Inferior parietal cortex (tissue), 1 donor: ENCODE data around the gene NEUROG1.
A peak's percentile ranks its signal among the peaks of the same experiment; 100 is the strongest.
"Not testable (repeated sequence)": the region's sequence is repeated elsewhere in the genome, so short reads cannot be mapped to it uniquely, and the experiment has no call there.

Source experiments
- DNase-seq: peaks from one replicate; pipeline ENCODE4 v3.0.0-alpha.2; 2016; ENCODE audit errors: extremely low spot score

NEUROG1 gene

DNA sequence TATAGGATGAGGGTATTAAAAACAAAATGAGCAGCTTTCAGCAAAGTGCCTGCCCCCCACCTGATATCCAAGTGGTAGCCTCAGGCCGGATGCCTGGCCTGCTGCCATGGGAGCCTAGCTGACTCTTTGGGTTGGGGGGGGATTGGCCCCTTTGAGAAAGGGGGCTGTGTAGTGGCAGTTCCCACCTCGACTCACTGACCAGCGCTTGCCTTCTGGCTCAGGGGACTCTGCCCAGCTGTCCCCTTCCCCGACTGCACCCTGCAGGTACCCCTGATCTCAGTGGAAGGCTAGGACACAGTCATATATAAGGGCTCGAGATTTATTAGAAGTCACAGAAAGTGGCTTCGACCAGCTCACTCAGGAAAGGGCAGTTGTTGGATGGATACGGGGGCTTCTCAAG lies 1.5 kb upstream of the NEUROG1 start:
- no peak for DNase-seq

DNA sequence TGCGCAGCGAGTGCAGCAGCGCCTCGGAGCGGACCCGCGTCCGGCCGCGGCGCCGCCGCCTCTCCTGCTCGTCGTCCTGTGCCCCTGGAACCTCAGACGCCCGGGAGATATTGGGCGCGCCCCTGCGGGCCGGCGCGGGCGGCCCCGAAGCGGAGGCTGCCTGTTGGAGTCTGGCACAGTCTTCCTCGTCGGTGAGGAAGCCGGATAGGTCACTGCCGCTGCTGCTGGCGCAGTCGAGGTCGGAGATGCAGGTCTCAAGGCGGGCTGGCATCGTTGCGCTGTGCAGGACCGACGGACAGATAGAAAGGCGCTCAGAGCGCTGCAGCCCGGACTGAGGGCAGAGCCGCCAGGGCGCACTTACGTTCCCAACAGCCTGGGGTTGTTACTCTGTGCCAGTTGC lies 344 bp downstream of the NEUROG1 start:
- DNase-seq, result no peak

DNA sequence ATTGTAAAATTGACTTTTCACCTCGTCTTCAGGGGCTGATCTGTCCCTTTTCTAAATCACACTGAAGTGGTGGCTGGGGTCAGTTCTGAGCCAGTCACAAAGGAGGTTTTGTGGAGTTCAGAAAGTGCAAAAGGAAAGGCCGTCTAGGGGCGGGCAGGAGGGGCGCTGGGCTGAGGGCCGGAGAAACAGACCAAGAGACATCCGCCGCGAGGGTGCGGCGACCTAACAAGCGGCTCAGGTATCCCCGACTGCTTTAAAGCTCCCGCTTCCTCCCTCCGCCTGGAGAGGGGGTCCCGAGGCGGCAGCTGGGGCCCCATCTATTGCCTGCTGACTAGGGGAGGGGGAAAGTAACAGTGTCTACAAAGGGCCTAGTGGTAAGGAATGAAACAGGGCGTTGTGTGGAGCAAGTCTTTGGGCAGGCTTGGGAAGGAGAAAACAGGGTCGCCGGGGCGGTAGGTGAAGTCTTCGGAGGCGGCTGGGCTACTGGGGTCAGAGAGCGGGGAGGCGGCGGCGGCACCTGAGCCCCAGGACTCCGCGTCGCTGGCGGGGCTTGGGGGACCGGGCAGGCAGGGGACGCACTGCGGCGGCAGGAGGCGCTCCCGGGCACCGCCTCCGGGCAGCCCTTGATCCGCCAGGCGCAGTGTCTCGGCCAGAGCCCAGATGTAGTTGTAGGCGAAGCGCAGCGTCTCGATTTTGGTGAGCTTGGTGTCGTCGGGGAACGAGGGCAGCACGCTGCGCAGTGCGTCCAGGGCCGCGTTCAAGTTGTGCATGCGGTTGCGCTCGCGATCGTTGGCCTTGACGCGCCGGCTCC lies 950 bp downstream of the NEUROG1 start:
- no peak for DNase-seq

DNA sequence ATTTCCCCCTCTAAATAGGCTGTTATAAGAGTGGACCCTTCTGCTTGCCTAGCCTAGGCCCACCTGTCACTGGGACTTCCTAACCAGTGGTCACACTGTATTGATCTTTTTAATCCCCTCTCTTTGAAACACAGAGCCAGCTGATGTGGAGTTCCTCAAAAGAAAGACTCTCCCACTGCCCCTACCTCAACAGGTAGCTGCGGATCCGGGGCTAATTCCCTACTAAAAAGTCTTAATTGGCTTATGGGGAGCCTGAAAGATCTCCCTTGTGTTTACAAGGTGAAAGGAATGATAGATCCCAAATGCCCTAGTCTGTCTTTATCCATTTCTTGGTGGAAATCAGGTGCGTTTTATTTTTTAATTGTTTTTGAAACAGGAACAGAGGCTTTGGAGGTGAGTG lies 2.0 kb downstream of the NEUROG1 start:
- DNase-seq, result no peak

DNA sequence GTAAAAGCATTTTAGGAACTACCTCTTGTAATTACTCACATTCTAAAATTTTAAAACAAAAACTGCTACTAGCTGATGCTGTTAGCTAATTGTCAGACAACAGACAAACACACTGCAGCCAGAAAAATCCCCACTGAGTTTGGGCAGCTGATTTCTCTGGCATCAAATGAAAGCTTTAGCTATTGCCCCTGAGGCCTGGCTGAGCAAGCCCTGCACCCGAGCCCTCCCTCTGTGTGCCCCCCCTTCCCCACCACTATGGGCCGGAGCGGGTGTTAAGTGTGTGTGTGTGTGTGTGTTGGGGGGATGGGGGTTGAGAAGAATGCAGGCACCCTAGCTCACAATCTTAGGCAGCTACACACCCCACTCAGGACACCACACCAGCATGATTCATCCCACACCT lies 2.4 kb downstream of the NEUROG1 start:
- DNase-seq, result no peak

DNA sequence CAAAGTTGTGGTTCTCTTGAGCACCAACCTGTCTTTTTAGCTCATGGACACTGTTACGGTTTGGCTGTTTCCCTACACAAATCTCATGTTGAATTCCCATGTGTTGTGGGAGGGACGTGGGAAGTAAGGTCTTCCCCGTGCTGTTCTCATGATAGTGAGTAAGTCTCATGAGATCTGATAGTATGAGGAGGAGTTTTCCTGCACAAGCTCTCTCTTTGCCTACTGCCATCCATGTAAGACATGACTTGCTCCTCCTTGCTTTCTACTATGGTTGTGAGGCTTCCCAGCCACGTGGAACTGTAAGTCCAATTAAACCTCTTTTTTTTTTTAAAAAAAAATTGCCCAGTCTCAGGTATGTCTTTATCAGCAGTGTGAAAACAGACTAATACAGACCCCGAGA lies 6.2 kb downstream of the NEUROG1 start:
- DNase-seq, result not testable (repeated sequence)

DNA sequence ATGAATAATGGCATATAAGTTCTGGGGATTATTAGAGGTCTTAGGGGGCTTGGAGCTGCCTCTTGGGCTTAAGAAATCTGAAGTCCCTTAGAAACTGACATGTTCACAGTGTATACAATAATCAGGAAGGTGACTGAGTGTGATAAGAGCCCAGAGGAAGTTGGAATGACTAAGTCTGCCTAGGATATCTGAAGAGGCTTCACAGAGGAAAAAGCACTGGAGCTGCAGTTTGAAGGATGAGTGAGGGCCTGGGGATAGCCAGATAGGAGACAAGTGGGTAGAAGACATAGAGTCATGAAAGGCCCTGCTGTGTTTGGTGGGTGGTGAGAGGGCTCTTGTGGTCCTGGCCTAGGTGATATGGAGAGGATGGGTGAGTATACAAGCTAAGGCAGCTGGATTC lies 8.8 kb downstream of the NEUROG1 start:
- no peak for DNase-seq

DNA sequence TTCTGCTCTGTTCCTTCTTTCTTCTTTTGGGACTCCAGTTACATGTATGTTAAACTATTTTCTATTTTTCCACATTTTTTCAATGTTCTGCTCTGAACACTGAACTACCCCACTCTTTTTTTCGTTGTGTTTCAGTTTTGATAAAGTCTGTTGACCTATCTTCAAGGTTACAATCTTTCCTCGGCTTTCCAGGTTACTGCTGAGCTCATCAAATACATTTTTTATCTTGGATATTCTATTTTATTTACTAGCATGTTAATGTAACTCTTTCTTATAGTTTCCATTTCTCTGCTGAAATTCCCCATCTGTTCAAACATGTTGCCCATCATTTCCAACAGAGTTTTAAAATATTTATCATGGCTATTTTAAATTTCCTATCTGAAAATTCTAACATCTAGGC lies 13.8 kb downstream of the NEUROG1 start:
- DNase-seq, result no peak

DNA sequence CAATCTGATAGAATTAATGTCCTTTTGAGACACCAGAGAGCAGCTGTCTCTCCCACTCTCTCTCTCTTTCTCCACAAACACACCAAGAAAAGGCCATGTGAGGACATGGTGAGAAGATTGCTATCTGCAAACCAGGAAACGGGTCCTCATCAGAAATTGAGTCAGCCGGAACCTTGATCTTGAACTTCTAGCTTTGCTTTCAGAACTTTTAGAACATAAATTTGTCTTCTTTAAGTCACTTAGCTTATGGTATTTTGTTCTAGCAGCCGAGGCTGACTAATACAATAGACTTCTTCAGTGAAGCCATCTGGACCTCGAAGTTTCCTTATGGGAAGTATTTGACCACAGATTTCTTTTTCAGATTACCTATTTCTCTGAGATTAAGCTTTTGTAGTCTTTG lies 18.1 kb downstream of the NEUROG1 start:
- no peak for DNase-seq

DNA sequence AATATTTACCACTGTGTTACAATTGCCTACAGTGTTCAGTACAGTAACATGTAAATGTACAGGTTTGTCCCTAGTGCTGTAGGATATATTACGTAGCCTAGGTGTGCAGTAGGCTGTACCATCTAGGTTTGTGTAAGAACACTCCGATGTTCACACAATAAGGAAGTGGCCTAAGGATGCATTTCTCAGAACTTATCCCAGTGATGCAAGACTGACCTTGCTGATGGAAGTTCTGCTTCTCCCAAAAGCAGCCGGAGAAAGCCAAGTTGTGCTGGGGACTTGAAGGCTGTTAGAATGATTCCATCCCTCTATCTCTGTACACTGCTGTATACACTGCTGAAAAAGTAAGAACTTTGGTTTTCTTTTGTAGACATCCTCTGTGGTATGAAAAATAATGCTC lies 21.6 kb downstream of the NEUROG1 start:
- no peak for DNase-seq

DNA sequence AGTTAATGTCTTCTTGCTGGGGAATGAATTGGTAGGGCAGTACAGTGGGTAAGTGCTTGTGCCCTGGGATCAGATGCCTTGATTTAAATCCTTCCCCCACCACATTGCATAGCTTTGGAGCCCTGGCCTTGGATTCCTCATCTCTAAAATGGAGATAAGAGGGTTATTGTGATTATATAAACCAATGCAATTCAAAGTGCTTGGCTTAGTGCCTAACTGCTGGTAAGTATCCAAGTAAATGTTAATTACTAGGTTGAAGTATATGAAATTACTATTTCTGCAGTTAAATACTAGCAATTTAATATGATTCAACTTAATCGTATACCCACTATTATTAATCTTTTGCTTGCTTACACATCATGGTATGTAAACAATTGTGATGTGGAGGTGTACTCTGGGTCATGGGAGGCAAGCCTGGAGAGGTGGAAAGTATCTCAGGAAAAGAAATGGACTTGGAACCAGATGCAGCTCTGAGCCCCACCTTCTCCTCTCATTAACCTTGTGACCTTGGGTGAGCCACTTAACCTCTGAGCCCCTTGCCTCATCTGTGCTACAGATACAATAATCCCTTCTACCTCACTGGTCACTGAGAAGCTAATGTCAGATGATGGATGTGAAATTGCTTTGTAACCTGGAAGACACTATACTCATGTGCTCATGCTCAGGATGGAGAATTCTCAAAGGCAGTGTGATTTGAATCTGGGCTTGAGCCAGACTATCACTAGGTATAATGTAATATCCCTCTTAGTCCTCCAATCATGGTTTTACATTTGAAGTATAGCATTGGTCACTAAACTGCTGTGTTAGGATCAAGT lies 23.8 kb downstream of the NEUROG1 start:
- DNase-seq, result no peak

DNA sequence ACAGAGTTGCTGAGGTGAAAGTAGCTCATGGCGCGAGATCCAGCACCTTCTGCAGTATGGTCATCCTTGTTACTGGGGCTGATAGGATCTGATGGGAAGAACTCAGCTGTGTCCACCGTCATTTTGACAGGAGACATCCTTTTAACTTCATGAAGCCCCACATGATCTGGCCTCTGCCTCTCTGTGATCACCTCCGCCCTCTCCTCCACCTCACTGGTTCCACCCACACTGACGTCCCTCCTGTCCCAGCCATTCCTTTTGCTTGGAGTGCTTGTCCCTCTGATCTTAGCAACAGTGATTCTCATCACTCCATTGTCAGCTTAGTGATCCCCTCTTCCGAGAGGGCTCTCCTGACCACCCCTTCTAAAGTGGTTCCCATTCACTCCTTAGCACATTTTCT lies 25.8 kb downstream of the NEUROG1 start:
- DNase-seq, result no peak

DNA sequence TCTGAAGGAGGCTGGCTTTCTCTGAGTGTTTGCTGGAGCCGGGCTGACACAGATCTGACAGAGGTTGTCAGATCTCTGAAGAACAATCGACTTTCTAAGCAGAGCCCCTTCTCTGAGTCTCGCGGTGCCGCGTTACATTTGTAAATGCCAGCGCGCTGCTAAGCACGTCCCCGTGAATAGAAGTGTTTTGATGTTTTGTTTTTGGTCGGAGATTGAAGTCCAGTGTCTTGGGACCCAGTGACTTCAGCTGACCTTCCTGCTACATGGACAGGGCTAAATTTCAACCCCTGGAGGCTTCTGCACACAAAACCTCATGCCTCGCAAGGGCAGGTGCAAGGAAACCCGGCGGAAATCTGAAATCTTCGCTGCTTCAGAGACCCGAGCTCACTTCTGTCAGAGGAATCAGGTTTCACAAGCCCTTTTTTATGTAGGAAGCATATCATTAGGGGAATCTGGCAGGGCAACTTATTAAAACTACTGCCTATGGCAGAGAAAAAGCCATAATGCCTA lies 27.2 kb downstream of the NEUROG1 start:
- no peak for DNase-seq

DNA sequence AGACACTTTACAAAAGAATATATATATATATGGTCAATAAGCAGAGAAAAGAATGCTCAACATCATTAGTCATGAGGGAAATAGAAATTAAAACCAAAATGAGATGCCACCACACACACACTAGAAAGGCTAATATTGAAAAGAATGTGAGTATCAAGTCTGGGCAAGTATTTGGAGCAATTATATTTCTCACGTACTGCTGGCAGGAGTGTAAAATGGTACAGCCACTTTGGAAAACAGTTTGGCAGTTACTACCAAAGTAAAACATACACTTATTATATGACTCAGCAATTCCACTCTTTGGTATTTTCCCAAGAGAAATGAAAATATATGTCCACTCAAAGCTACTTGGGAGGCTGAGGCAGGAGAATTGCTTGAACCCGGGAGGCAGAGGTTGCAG lies 29.8 kb downstream of the NEUROG1 start:
- no peak for DNase-seq

DNA sequence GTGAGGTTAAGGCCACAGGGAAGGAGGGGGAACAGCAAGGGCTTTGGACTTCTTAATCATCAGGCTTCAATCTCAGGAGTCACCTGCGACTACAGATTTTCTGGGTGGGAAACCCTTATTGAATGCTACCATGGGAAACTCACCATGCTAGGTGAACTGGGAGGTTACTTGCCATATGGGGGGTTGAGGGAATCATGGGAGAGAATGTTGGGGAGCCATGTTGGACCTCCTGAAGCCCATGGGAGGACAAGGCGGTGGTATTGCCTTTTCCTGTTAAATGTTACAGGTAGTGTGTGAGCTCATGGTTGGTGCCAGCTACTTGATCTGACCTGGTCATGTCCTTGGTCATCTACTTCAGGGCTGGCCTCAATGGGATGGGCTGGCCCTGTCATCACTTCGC lies 31.4 kb downstream of the NEUROG1 start:
- DNase-seq, result no peak

DNA sequence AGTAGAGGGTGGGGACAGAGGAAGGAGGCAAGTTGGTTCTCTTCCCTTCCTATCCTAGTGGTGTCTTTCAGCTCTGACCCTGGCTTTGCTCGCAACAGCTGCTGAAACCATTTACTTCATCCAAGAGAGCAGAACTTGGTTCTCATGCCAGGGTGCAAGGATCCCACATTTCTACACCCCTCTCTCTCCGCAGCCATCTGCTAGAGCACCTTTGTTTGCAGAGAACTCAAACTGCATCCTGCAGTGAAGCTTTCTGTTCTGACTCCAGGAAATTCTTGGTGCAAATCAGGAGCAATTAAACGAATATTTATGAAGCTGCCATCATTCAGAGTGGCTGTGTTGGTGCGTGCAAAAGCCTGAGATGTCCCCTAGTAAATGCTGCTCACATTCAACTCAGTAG lies 31.9 kb downstream of the NEUROG1 start:
- DNase-seq, result no peak

DNA sequence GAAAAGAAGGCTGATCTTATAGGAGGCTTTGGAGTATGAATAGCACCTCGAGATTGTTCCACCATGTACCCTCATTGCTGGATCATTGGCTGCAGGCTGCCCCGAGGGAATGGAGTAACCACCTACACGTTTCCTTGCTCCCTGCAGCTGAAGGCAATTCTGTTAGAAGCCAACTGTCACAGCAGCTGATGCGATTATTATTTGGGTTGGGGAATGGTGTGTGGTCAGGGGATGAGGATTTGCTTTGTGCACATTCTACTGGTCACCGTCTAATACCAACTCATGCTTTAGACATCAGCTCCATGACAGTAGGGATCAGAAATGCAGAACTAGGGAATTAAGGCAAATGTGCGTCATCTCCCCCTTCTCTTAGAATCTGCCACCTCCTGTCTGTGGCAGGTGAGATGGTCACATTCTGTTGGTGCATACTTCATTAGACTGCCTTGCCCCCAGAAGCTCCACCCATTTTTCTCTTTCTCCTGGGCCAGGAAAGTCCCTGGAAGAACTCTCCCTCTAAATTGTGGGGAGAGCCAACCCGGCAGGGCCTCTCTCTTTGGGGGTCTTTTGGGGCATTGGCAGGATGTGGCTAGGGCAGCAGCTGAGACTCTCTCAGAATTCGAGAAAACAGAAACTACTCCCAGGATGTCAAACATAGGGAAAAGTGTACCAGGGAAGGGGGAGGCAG lies 32.8 kb downstream of the NEUROG1 start:
- DNase-seq, result no peak

DNA sequence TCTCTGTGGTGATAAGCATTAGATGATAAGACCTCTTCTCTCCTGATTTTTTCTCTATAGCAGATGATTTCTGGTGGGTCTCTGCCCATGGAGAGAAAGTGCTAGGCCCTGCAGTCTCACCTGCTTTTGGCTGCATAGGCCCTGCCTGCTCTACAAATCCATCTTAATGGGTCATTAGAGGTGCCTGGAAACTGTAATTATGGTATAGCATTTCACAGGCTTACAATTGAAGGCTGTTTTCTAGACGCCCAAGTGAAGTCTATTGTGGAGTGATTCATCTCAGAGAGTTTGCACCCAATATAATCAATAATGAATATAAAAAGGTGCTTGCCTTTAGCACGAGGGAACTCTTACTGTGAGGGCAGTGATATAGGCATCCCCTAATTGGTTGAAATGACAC lies 33.8 kb downstream of the NEUROG1 start:
- DNase-seq, result no peak

DNA sequence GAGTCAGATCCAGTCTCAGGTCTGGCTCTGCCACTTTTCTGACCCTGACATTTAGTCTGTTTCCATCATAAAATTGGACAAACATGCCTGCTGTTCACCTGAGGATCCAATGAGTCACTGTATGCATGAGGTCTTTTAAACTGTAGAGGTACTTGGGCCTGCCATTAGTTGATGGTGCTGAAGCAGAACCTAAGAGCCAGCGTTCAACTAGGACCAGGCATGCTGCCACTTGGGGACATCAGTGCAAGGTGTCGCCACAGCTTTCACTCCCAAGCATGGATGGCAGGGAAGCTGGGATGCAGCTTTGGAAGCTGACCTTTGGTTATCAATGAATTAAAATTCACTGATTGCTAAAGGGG lies 37.1 kb downstream of the NEUROG1 start:
- DNase-seq, result no peak

DNA sequence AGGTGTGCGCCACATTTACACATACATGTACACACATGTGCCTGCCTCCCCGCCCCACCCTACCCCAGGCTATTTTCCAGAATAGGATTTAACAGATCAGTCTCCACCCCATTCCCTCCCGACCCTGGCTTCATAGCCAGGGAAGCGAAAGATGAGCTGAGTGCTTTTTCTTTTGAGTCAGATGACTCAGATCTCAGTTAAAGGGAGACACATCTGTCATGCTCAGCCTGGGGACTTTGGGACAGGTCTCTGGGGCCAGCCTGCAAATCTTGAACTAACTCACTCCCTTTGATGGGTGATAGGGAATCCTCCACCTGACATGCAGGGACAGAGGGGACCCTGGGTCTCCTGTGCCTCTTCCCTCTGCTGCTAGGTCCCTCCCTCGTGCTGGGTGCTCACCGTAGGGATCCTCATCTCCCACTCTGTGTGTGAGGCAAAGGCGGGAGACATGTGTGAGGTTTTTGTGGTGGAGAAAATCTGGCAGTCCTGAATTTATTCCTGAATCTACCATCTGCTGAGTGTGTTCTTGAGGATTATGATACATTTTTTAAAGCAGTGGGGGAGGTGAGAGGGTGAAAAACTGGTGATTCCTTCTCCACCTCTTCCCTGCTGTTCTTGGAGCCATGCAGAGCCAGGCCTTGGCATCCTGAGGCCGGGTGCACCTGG lies 37.7 kb downstream of the NEUROG1 start:
- peak; percentile 47 for DNase-seq

DNA sequence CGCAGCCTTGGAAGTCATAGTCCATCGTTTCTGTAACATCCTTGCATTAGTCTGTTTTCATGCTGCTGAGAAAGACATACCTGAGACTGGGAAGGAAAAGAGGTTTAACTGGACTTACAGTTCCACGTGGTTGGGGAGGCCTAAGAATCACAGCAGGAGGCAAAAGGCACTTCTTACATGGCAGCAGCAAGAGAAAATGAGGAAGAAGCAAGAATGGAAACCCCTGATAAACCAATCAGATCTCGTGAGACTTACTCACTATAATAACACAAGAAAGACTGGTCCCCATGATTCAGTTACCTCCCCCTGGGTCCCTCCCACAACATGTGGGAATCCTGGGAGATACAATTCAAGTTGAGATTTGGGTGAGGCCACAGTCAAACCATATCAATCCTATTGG lies 40.2 kb downstream of the NEUROG1 start:
- not testable (repeated sequence) for DNase-seq

DNA sequence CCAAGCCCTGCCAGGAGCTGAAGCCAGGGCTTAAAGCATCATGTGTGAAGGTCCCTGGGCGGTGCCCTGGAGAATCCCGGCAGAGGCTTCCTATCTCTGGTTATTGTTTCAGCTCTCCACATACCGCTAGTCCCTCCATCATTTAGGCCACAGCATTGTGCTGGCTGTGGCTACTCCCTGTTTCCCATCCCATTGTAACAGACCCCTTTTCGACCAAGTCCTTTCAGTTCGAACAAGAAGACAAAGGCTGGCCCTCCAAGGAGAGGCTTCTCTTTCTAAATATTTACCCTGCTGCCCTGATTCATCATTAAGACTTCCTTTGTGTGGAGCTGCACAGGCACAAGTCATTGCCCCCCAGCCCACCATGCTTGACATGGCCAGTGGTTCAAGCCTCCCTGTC lies 41.6 kb downstream of the NEUROG1 start:
- DNase-seq, result no peak
